GM19035 (cell line): ENCODE results near the gene AATF.
A peak's percentile ranks its signal among the peaks of the same experiment; 100 is the strongest.

Source experiments
- ATAC-seq: cut with Tn5 transposase; IDR thresholded peaks from one replicate; pipeline ENCODE4 v1.9.1; 2021; ENCODE audit not compliant: unreplicated experiment

The AATF gene, protein sequence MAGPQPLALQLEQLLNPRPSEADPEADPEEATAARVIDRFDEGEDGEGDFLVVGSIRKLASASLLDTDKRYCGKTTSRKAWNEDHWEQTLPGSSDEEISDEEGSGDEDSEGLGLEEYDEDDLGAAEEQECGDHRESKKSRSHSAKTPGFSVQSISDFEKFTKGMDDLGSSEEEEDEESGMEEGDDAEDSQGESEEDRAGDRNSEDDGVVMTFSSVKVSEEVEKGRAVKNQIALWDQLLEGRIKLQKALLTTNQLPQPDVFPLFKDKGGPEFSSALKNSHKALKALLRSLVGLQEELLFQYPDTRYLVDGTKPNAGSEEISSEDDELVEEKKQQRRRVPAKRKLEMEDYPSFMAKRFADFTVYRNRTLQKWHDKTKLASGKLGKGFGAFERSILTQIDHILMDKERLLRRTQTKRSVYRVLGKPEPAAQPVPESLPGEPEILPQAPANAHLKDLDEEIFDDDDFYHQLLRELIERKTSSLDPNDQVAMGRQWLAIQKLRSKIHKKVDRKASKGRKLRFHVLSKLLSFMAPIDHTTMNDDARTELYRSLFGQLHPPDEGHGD

DNA sequence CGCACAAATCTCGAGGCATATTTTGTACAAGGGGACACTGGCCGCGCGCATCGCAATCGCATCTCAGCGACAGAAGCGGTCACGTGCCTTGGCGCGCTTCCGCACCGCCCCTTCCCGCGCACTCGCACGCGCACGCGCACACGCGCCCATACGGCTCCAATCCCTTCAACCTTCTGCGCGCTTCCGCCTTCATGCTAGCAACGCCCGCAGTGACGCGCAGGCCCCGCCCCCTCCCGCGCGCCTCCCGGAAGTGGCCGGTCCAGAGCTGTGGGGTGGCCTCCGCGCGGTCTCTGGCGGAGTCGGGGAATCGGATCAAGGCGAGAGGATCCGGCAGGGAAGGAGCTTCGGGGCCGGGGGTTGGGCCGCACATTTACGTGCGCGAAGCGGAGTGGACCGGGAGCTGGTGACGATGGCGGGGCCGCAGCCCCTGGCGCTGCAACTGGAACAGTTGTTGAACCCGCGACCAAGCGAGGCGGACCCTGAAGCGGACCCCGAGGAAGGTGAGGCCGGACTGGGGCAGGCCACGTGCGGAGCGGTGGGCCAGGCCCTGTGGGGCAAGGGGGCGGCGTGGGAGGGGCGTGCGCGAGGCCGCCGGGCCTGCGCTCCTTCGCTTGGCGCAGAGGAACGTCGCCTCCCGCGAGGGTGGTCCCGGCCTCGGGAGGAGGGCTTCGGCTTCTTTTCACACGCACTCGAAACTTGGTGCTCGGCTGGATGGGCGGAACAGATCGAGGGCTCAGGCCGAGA lies at the start of gene AATF:
Gene AATF (plus strand): TSS at position 238 of the 744 bp plus-strand sequence. CDS start 172 bp downstream, at position 410.
- peak; percentile 92 for ATAC-seq

DNA sequence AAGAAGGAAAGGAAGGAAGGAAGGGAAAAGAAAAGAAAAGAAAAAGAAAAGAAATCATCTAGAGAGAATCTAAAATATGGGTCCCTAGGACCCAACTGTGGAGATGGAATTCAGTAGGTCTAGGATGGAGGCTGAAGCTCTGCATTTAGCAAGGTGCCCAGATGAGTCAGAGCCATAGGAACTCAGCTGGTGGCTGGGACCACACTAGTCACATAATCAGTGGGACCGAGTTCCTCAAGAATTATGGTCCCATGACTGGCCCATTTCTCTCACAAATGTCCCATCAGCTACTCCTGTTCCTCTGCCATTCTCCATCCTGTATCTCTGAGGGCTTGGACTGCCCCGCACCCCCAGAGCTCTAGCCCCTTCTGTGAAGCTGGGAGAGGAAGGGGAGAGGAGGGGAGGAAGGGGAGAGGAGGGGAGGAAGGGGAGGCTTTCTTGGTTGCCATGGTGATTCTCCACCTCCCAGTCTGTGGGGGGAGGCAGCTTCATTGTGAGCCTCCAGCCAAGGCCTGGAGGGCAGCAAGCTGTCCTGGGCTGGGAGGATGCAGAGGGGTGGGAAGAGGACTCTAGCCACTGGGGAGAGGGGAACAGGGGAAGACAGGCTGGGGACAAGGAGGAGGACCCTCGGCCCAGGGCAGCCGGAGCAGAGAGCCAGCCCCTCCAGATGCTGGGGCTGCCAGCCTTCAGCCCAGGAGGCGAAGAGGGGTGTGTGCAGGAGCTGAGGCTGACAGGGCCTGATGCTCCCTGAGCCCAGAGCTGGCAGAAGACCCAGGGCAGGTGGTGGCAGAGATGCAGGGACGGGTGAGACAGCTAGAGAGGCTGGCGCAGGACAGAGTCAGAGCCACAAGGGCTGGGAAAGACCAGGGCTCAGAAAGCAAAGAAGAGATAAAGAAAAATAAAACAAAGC lies 49.2 kb upstream of the AATF start:
- no peak for ATAC-seq

DNA sequence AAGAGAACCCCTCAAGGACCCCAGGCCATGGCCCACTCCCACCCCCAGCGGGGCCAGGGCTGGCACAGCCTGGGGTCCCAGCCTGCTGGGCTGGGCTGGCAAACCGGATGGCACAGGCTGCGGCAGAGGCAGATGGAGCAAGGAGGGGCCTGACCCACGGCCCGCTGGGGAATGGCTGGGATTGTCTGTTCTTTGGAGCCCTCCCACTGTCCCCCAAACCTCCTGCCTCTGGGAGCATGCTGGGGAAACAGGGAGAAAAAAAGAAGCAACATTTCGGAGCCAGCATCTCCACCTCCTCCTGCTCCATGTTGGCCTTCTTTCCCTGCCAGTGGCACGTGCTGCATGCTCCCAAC lies 48.6 kb upstream of the AATF start:
- no peak for ATAC-seq

DNA sequence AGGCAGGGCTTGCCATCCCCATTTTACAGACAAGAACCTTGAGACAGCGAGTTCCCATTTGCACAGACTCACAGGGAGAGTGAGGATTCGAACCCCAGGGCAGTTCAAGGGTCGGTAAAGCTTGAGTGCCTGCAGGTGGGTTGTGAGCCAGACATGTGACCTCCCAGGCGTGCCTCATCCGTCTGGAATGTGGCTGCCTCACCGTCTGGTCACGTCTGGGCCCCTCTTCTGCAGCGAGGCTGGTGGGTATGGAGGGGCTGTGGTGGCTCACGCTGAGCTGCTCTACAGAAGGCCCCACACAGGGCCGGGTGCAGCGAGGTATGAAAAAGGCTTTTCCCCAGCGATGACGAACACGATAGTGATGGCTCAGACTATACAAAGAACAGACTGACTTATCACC lies 47.2 kb upstream of the AATF start:
- ATAC-seq, result no peak

DNA sequence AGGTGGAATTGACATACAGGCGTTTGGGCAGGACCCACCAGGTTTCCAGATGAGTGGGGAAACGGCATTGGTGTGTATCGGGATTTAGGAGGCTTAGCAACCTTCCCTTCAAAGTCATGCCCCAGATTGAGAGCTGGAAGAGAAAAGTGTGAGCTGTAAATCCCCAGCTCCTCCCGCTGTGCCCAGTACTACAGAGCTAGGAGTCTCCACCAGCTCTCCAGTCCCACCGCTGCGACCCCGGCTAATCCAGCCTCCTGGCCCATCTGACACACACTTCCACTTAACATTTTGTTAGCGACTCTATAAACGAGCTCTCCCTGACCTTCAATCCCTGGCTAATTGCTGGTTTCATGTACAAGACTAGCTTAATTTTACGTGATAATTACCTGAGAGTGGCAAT lies 41.3 kb upstream of the AATF start:
- ATAC-seq, result no peak

DNA sequence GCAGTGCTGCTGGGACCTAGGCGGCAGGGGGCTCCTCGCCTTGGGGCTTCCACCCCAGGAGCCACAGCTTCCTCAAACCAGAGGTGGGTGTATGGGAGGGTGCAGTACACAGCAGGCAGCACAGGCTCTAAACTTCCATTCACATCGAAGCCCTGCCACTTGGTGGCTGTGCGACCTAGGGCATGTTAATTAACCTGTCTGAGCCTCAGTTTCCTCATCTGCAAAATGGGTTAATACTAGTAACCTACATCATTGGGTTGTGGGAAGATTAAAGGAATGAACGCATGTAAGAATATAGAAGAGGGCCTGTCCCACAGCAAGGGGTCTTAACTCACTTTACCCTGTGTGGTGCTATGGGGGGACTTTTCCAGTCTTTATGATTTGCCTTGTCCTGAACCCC lies 38.2 kb upstream of the AATF start:
- no peak for ATAC-seq

DNA sequence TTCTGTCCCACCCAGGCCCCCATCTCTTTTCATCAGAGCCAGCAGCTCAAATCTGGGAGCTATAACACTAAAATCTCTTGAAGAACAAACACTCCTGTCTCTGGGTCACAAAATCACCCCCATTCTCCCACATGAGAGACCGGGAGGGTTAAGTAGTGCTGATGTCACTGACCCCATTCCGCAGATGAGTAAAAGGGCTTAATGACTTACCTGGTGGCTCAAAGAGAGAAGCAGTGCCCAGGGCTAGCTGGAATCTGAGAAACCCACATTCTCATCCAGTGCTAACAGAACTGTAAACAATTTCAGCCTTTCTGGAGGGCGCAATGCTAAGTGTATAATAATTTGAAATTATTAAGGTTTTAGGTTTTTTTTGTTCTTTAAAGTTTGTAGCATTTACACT lies 37.8 kb upstream of the AATF start:
- ATAC-seq, result no peak

DNA sequence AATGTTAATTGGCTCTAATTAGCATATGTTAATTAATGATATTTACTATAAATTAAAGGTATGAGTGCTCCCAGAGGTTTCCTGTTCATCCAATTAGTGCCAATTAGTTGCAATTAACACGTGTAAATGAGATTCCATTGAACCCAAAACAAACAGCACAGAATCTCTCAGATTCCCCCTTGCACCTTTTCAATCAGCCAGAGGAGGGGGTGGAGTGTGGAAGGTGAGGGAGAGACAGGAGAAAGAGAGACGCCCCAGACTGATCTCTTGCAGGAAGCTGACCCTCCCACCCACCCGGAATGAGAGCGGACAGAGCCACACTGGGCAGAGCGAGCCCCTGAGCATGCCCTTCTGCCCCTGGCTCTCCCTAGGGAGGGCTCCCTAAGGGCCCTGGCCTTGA lies 35.6 kb upstream of the AATF start:
- no peak for ATAC-seq

DNA sequence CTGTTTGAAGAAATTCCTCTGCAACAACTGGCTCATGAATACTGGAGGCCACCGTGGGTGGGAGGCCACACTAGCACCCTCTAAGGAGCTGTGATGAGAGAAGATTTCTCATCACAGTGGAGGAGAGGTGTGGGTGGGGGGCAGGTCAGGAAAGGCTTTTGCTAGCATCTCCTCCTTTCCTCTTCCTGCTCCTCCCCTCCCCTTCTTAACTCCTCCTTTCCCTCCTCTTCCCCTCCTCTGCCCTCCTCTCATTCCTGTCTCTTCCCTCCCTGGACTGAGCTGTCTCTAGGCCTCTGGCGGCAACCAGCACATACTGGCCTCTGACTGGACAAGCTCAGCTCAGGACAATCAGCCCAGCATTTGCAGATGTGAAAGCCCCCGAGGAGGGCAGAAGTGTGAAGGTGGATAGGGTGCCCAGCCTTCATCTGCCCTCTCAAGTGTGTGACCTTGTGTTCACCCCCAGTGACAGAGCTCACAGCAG lies 30.5 kb upstream of the AATF start:
- ATAC-seq, result no peak

DNA sequence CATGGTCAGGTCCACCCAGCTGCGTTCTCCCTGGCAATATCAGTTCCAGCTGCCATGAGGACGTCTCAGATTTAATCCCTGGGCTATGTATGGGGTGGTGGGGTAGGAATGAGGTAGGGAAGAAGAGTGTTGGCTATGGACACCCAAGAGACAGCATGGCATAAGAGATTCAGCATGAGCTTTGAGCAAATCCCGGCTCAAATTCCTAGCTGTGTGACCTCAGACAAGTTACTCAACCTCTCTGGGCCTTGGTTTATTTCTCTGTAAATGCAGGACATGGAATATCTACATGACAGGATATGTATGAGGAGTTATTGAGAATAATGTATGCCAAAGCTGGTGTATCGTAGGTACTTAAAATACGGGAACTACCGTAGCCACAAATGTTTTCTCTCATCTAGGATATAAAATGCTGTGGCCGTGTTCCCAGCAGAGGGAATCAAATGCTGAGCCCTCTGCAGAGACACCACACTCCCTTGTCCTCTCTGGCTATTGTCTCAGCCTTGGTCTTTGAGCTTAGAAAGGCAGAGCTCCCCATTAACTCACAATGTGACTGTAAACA lies 29.3 kb upstream of the AATF start:
- ATAC-seq, result no peak

DNA sequence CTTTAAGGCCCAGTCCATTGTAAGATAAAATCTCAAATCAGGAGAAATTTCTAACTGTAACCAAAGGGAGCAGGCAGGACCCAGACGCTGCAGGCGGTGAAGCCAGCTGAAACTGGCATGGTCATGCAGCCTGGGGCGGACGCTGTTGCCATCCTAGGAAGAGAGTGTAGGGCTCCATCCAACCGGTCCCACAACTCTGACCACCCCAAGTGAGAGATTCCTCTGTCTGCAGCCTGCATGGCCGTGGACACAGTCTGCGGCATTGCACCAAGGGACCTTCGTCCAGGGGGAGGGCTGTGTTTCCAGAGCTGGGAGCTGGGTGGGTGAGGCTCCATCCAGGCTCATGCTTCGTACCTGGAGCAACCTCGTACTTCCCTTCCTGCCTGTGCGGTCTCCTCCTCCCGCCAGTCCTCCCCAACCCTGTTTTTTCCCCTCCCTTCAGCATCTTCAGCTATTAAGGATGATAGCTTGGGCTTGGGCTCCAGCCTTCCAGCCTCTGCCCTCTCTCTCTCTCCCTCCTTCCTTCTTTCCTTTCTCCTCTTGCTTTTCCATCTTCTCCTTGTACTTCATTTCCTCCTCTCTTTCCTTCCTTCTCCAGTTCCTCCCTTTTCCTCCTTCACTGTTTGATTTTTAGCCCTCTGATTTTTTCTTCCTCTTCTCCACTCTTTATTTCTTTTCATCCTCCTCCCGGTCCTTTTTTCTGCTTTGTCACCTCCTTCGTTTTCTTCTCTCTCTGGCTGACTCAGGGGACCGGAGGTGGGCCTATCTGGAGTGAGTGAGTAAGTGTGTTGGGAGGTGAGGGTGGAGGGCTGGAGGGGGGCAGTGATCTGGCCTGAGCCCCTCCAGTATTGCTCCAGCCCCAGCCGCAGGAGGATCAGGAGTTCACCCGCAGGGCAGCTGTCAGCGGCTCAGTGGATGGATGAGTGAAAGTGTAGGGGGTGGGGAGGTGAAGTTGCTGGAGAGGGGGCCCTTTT lies 28.4 kb upstream of the AATF start:
- ATAC-seq, result no peak

DNA sequence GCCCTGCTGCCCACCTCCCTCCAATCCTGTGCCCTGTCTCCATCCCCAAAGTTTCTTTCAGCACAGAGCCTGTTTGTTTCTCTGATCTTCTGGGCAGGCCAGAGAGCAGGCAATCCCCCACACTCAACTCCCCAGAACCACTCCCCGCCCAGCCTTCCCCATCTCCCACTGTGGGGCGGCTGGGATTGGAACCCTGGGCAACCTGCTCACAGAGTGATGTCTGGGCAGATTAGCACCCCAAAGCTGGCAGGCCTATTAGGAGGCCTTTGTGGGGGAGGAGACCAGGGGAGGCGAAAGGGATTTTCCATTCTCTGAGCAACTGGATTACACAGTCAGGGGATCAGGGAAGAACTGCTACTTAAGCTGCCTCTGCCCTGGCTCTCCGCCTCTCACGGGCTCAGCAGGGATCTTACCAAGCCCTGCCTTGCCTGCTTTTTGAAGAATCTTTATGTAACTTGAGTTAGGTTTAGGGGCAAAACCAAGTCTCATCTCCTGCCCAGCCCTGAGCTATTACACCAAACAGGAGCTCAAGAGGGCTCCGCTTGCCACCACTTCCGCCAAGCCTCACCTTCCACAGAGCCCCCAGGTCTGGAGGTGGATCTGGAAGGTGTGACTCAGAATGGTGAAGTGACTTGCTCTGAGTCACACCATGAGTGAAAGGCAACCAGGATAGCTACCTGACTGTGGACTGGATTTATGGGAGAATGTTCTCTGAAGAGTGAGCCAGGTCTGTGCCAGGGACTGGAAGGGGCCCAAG lies 27.5 kb upstream of the AATF start:
- no peak for ATAC-seq

DNA sequence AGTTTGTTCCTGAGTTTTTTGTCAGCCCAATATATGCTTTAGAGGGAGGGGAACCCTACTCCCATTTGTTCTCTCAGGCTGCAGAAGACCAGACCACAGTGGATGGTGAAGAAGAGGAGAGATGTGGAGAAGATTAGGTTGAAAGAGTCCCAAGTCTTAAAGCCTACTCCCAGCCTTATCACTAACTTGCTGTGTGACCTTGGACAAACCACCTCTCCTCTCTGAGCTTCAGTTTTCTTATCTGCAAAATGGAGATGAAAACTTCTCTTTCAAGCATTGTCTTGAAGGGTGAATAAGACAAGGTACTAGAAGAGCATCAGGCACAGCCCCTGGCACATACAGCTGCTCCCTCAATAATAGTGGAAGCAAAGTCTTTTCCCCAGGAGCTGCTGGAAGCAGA lies 26.6 kb upstream of the AATF start:
- ATAC-seq, result no peak

DNA sequence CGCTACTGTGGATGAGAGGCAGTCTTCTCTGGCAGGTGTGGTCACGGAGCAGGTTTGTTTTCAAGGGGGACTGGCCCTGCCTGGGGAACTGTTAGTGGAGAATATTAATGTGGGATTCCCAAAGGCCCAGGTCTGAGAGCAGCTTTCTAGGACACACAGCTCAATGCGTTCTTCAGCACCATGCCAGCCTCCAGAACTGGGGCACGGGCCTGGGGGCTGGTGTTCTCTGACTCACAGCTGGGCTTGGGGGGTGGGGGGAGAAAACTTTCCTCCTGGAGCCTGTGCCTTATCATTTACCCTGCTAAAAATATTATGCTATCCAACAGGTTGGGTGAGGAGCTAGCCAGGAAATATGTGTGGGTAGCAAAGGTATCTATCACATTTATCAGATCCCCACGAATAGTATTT lies 24.9 kb upstream of the AATF start:
- no peak for ATAC-seq

DNA sequence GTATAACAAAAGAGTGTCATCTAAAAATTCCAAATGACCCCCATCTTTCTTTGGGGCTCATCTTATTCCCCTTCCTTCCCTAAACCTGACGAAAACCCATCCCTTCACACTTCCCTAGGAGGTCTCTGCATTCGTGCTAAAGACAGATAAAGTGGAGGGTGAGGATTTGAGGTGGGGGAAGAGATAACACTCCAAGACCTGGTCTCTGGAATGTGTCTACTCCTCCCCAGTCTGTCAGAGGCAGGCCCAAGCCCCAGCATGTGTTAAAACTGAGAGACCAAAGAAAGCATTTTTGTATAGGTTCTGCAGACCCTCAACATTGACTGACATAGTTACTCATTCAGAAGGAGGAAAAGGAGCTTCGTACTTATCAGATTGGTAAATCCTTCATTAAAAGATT lies 22.5 kb upstream of the AATF start:
- no peak for ATAC-seq

DNA sequence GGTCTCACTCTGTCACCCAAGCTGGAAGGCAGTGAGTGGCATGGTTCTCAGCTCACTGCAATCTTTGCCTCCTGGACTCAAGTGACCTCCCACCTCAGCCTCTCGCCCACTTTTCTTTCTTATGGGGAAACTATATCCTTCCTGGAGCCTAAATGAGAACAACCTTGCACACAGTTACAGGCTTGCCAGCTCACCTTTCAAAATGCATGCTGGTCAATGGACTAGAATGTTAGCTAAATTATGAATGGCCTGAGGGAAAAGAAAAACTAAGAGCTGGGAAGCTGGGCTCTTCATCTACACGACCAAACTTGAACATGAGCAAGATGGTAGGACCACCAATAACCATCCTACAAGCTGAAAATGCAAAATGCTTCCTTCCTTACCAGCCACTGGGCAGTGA lies 22.1 kb upstream of the AATF start:
- no peak for ATAC-seq

DNA sequence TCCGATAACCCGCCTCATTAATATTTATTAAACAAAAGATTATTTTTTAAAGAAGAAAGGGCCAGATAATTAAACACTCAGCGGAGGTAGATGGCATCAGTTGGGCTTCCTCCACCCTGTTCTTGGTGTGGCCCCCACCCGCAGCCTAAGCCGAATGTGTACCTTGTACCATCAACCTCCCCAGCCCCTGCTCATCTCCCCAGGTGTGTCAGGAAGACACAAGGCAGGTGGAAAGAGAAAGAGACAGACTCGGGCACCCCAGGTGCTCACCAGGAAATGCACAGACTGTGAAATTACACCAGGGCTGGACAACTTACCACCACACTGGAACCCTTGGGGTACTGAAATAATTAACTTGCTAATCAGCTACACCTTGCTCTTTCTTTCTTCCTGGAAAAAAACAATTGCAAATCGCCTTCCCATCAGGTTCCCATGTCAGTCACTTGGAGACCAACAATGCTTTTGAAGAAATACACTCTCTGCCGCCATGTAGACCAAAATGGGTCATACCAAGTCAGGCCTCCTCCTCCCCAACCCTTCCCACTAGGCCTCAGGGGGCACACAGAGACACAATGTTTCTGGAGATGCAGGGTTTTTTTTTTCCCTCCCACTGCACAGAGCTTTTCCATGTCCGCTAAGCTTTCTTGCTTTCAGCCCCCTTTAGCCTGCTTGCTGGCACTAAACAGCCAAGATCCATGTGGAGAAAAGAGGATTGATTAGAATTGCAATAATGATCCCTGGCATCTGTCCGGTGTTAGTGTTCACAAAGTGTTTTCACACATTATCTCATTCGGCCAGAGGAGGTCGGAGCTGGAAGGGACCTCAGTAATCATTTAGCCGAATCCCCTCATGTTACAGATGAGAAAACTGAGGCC lies 20.0 kb upstream of the AATF start:
- no peak for ATAC-seq
